Mammary epithelial cell (primary cell): ENCODE results near the gene GAST.

Experiments used
- EZH2 ChIP-seq: IDR thresholded peaks from 2 replicates; pipeline ENCODE4 v1.6.1; 2012; ENCODE audit warnings: low read length, inconsistent platforms, borderline replicate concordance
- TF ChIP-seq, protein P1 (sequence below), 2 donors: IDR thresholded peaks in 1 of 2; conservative IDR thresholded peaks in 1 of 2; 2 replicates each; pipeline ENCODE4 v1.5.1; 2011 to 2012; ENCODE audit warnings: inconsistent platforms in 2 of 2, low read length in 2 of 2, mild to moderate bottlenecking in 2 of 2, control low read depth in 1 of 2, low read depth in 1 of 2; ENCODE audit not compliant: insufficient read depth in 1 of 2; ENCODE audit errors: extremely low read depth in 1 of 2

DNA sequence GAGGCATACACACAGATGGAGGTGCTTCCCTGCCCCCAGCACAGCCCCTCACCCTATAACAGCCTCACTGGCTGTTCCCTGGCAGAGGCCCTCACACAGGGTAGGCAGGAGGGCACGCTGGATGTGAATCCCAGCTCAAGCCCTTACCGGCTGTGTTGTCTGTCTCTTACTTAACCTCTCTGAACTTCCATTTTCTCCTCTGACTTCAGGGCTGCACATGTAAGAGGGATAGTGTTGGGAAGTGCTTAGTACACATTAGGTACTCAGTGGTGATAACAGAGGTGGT is 48.0 kb upstream of the GAST start:
- TF ChIP-seq, protein P1, sequence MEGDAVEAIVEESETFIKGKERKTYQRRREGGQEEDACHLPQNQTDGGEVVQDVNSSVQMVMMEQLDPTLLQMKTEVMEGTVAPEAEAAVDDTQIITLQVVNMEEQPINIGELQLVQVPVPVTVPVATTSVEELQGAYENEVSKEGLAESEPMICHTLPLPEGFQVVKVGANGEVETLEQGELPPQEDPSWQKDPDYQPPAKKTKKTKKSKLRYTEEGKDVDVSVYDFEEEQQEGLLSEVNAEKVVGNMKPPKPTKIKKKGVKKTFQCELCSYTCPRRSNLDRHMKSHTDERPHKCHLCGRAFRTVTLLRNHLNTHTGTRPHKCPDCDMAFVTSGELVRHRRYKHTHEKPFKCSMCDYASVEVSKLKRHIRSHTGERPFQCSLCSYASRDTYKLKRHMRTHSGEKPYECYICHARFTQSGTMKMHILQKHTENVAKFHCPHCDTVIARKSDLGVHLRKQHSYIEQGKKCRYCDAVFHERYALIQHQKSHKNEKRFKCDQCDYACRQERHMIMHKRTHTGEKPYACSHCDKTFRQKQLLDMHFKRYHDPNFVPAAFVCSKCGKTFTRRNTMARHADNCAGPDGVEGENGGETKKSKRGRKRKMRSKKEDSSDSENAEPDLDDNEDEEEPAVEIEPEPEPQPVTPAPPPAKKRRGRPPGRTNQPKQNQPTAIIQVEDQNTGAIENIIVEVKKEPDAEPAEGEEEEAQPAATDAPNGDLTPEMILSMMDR (conservative IDR thresholded peaks at IDR 0.05 in 1 of 2, IDR thresholded peaks at IDR 0.05 in 1 of 2; ENCODE audit: extremely low read depth in 1 of 2, insufficient read depth in 1 of 2, low read depth in 1 of 2, low read length in 2 of 2), result no peak
- TF ChIP-seq EZH2, result no peak
